ENCODE data around the gene ANXA2R. TPM values are rescaled to one million over a fixed set of nuclear protein-coding genes. Genes with fewer than 3 reads are reported as not detected.
A peak's percentile ranks its signal among the peaks of the same experiment; 100 is the strongest.

Gene ANXA2R
- total RNA-seq, 1 experiment from 2014 or later: 6.2 TPM

- no peak for ATAC-seq
Measured at GRCh38 chr5:43044181-43044914, 4.2 kb upstream of the ANXA2R start.

DNA sequence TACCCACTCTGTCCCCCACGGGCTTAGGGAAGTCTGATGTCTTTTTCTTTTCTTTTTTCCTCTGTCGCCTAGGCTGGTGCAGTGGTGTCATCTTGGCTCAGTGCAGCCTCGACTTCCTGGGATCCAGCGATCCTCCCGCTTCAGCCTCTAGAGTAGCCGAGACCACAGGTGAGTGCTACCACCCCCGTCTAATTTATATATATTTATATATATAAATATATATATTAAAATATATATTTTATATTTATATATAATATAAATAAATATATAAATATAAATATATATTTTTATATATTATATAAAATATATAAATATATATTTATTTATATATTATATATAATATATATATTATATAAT is 3.3 kb upstream of the ANXA2R start:
- no peak for DNase-seq (ENCODE audit: low read depth, low spot score)
- intact Hi-C loops (cut with micrococcal nuclease; ENCODE audit: unreplicated experiment) (loop anchor here (2.0 to 10.0 kb wide), 2 partner anchors 21 to 129 kb away; no protein-coding TSS in a partner anchor), in situ Hi-C loops (cut with HindIII; ENCODE audit: low pct_unique_long_range_greater_than_20kb, low sequenced_read_pairs) (no loop called here)
- ATAC-seq: no peak
- 0 out of 2 replicates have a peak, but pooled peaks cover 2% of the 10 kb centered on the region for H3K36me3 ChIP-seq (ENCODE audit: control insufficient read depth, insufficient read depth, low read length)
- H3K27ac ChIP-seq (ENCODE audit: low read length): peak overlapping the region; percentile 99
- ChIA-PET POLR2A (no interaction called here), CTCF (no interaction called here)
- H3K4me1 ChIP-seq (ENCODE audit: control insufficient read depth, insufficient read depth, low read length): peaks cover 23% of the 10 kb centered on the region
- H3K9me3 ChIP-seq (ENCODE audit: control insufficient read depth, insufficient read depth, low read depth, low read length): no peaks in the 10 kb centered on the region
- no peaks in the 10 kb centered on the region for H3K27me3 ChIP-seq (ENCODE audit: control insufficient read depth, insufficient read depth, low read length)
- no TSS peak for BruUV-seq (replicated peaks)
- TF ChIP-seq, protein P1, sequence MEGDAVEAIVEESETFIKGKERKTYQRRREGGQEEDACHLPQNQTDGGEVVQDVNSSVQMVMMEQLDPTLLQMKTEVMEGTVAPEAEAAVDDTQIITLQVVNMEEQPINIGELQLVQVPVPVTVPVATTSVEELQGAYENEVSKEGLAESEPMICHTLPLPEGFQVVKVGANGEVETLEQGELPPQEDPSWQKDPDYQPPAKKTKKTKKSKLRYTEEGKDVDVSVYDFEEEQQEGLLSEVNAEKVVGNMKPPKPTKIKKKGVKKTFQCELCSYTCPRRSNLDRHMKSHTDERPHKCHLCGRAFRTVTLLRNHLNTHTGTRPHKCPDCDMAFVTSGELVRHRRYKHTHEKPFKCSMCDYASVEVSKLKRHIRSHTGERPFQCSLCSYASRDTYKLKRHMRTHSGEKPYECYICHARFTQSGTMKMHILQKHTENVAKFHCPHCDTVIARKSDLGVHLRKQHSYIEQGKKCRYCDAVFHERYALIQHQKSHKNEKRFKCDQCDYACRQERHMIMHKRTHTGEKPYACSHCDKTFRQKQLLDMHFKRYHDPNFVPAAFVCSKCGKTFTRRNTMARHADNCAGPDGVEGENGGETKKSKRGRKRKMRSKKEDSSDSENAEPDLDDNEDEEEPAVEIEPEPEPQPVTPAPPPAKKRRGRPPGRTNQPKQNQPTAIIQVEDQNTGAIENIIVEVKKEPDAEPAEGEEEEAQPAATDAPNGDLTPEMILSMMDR (IDR thresholded peaks at IDR 0.05): no peak
- TF ChIP-seq TCF7L2 (IDR thresholded peaks at IDR 0.05; ENCODE audit: low read depth, low read length): no peak
- no peak for TF ChIP-seq SIN3A (IDR thresholded peaks at IDR 0.05; ENCODE audit: borderline replicate concordance, insufficient read depth, low read depth, low read length)
- TF ChIP-seq, protein P2, sequence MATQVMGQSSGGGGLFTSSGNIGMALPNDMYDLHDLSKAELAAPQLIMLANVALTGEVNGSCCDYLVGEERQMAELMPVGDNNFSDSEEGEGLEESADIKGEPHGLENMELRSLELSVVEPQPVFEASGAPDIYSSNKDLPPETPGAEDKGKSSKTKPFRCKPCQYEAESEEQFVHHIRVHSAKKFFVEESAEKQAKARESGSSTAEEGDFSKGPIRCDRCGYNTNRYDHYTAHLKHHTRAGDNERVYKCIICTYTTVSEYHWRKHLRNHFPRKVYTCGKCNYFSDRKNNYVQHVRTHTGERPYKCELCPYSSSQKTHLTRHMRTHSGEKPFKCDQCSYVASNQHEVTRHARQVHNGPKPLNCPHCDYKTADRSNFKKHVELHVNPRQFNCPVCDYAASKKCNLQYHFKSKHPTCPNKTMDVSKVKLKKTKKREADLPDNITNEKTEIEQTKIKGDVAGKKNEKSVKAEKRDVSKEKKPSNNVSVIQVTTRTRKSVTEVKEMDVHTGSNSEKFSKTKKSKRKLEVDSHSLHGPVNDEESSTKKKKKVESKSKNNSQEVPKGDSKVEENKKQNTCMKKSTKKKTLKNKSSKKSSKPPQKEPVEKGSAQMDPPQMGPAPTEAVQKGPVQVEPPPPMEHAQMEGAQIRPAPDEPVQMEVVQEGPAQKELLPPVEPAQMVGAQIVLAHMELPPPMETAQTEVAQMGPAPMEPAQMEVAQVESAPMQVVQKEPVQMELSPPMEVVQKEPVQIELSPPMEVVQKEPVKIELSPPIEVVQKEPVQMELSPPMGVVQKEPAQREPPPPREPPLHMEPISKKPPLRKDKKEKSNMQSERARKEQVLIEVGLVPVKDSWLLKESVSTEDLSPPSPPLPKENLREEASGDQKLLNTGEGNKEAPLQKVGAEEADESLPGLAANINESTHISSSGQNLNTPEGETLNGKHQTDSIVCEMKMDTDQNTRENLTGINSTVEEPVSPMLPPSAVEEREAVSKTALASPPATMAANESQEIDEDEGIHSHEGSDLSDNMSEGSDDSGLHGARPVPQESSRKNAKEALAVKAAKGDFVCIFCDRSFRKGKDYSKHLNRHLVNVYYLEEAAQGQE (IDR thresholded peaks at IDR 0.05; ENCODE audit: insufficient read depth in 1 of 2, low read depth in 2 of 2, low read length in 1 of 2): no peak
- no peak for TF ChIP-seq POLR2AphosphoS5 (IDR thresholded peaks at IDR 0.05; ENCODE audit: low read depth, low read length)
- H3K4me3 ChIP-seq (ENCODE audit: low read depth in 2 of 2, low read length in 2 of 2): peak overlapping the region; percentile 58 to 77

More at GRCh38 chr5:43044181-43044914, 4.2 kb upstream of the ANXA2R start:
- in situ Hi-C loops (cut with HindIII; ENCODE audit: low pct_unique_long_range_greater_than_20kb, low sequenced_read_pairs): no loop called here
- POLR2A ChIA-PET: no interaction called here
- H3K4me3 ChIP-seq (ENCODE audit: low read depth in 2 of 2, low read length in 2 of 2): peak overlapping the region; percentile 41 to 68
- H3K9me3 ChIP-seq (ENCODE audit: control insufficient read depth, insufficient read depth, low read depth, low read length): no peaks in the 10 kb centered on the region
- intact Hi-C loops (cut with micrococcal nuclease; ENCODE audit: unreplicated experiment): loop anchor here (10.0 kb wide), 1 partner anchor 130 kb away; no protein-coding TSS in a partner anchor
- BruUV-seq (replicated peaks): no TSS peak
- no peaks in the 10 kb centered on the region for H3K27me3 ChIP-seq (ENCODE audit: control insufficient read depth, insufficient read depth, low read length)
- H3K36me3 ChIP-seq (ENCODE audit: control insufficient read depth, insufficient read depth, low read length): 0 out of 2 replicates have a peak, but pooled peaks cover 2% of the 10 kb centered on the region
- H3K27ac ChIP-seq (ENCODE audit: low read length): peak overlapping the region; percentile 90
- CTCF ChIA-PET: no interaction called here
- DNase-seq (ENCODE audit: low read depth, low spot score): no peak
- H3K4me1 ChIP-seq (ENCODE audit: control insufficient read depth, insufficient read depth, low read length): peaks cover 23% of the 10 kb centered on the region
- TF ChIP-seq SIN3A (IDR thresholded peaks at IDR 0.05; ENCODE audit: borderline replicate concordance, insufficient read depth, low read depth, low read length) (no peak), POLR2AphosphoS5 (IDR thresholded peaks at IDR 0.05; ENCODE audit: low read depth, low read length) (no peak), TCF7L2 (IDR thresholded peaks at IDR 0.05; ENCODE audit: low read depth, low read length) (peak; percentile 82)
- TF ChIP-seq, protein P1 (IDR thresholded peaks at IDR 0.05): no peak
- TF ChIP-seq, protein P2 (IDR thresholded peaks at IDR 0.05; ENCODE audit: insufficient read depth in 1 of 2, low read depth in 2 of 2, low read length in 1 of 2): no peak

Measured in Panc1 (cell line).